ENCODE measurements around the gene PLCB2. TPM values are rescaled to one million over a fixed set of nuclear protein-coding genes. Genes with fewer than 3 reads are reported as not detected.

Gene PLCB2
- total and polyA plus RNA-seq, 2 experiments from 2014 or later: 9.5 to 13.8 TPM

DNA sequence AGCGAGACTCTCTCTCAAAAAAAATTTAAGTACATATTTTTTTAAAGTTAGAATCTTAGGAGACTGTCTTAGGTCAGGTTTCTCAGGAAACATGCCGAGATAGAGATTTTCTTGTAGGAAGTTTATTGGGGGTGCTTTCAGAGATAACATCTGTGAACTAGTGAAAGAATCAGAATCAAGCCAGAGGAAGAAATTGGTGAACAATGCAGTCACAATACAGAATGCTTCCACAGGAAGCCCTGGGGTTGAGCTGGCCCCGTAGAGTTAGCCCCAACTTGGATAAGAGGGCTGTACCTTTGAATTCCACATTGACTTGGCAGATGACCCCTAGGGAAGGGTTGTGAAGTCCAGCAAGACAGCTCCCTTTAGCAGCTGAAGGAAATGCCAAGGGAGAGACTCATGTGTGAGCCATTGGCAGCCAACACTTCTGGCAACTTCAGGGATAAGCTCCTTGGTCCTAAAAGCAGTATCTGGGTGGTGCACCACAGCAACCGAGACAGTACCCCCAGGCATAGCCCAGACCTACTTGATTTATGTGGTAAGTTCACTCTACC, 7.1 kb upstream of the PLCB2 start (continued):
- TF ChIP-seq, protein P1, sequence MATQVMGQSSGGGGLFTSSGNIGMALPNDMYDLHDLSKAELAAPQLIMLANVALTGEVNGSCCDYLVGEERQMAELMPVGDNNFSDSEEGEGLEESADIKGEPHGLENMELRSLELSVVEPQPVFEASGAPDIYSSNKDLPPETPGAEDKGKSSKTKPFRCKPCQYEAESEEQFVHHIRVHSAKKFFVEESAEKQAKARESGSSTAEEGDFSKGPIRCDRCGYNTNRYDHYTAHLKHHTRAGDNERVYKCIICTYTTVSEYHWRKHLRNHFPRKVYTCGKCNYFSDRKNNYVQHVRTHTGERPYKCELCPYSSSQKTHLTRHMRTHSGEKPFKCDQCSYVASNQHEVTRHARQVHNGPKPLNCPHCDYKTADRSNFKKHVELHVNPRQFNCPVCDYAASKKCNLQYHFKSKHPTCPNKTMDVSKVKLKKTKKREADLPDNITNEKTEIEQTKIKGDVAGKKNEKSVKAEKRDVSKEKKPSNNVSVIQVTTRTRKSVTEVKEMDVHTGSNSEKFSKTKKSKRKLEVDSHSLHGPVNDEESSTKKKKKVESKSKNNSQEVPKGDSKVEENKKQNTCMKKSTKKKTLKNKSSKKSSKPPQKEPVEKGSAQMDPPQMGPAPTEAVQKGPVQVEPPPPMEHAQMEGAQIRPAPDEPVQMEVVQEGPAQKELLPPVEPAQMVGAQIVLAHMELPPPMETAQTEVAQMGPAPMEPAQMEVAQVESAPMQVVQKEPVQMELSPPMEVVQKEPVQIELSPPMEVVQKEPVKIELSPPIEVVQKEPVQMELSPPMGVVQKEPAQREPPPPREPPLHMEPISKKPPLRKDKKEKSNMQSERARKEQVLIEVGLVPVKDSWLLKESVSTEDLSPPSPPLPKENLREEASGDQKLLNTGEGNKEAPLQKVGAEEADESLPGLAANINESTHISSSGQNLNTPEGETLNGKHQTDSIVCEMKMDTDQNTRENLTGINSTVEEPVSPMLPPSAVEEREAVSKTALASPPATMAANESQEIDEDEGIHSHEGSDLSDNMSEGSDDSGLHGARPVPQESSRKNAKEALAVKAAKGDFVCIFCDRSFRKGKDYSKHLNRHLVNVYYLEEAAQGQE (IDR thresholded peaks at IDR 0.05; ENCODE audit: unreplicated experiment): no peak
- no peak for TF ChIP-seq NANOG (IDR thresholded peaks at IDR 0.05; ENCODE audit: borderline replicate concordance)
- TF ChIP-seq, protein P2, sequence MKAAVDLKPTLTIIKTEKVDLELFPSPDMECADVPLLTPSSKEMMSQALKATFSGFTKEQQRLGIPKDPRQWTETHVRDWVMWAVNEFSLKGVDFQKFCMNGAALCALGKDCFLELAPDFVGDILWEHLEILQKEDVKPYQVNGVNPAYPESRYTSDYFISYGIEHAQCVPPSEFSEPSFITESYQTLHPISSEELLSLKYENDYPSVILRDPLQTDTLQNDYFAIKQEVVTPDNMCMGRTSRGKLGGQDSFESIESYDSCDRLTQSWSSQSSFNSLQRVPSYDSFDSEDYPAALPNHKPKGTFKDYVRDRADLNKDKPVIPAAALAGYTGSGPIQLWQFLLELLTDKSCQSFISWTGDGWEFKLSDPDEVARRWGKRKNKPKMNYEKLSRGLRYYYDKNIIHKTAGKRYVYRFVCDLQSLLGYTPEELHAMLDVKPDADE (IDR thresholded peaks at IDR 0.05): no peak
- TF ChIP-seq CREB1 (CRISPR knock-in tag; IDR thresholded peaks at IDR 0.05; ENCODE audit: low read depth): no peak
- TF ChIP-seq EZH2phosphoT487 (IDR thresholded peaks at IDR 0.05; ENCODE audit: unreplicated experiment): no peak
- no peak for TF ChIP-seq EZH2 (IDR thresholded peaks at IDR 0.05; ENCODE audit: low read depth, unreplicated experiment)
- TF ChIP-seq STAT1 (IDR thresholded peaks at IDR 0.05; ENCODE audit: unreplicated experiment): no peak
- TF ChIP-seq ZNF331 (CRISPR knock-in tag; IDR thresholded peaks at IDR 0.05; ENCODE audit: low read depth): no peak
- TF ChIP-seq POLR2AphosphoS5 (IDR thresholded peaks at IDR 0.05; ENCODE audit: low read depth): no peak
- TF ChIP-seq ZNF114 (CRISPR knock-in tag; IDR thresholded peaks at IDR 0.05): no peak
- TF ChIP-seq JUNB (IDR thresholded peaks at IDR 0.05; ENCODE audit: unreplicated experiment): no peak

DNA sequence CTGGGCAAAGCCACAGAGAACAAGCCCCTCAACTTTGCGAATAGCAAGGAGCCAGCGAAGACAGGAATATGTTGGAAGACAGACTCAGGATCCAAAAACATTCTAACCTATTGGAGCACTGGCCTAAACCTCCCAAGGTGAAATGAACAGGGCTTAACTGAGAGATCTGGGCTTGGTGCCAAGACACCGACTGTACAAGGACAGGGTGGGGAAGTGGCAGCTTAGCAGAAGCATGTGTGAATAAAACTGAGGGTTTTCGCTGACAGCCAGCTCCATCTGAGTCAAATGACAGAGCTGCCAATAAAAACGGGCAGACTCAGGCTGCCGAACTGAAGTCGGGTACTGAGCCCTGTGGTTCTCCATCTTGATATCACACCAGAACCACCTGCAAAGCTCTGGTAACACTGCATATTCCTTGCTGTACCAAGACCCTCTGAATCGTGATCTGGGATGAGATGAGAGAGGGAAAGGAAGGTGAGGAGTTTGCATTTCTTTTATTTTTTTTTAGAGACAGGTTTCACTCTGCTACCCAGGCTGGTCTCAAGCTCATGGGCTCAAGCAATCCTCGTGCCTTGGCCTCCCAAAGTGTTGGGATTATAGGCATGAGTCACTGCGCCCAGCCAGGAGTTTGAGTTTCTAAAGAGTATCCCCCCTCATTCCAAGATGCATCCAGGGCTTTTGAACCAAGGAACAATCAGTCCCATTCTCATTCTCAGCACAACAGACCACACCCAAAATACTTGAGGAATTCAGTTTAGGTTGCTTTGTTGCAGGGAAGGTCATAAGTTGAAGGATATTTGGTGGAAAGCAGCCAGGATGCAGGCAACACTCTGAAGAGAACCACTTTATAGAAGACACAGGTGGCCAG, 6.0 kb upstream of the PLCB2 start:
- H3K27ac Mint-ChIP-seq: no peak overlapping the region
- Histone ChIP-seq H3K36me3 (ENCODE audit: insufficient read depth) (no peaks in the 10 kb centered on the region), H3K79me2 (replicated peaks; ENCODE audit: insufficient read depth) (no peaks in the 10 kb centered on the region), H2AFZ (peak overlapping the region; percentile 28; the same call in 1 of the 2 replicates), H3K4me1 (ENCODE audit: insufficient read depth) (peaks cover 11% of the 10 kb centered on the region), H3F3A (replicated peaks; ENCODE audit: low read depth) (0 out of 2 replicates have a peak, but pooled peaks cover 5% of the 10 kb centered on the region), H3K4me2 (no peak overlapping the region), H3K27ac (ENCODE audit: low read depth) (no peak overlapping the region), H3K27me3 (ENCODE audit: insufficient read depth) (peaks cover 3% of the 10 kb centered on the region; the same call in 1 of the 2 replicates), H3K4me3 (no peak overlapping the region), H3K9me2 (ENCODE audit: insufficient read depth) (0 out of 2 replicates have a peak, but pooled peaks cover 8% of the 10 kb centered on the region), H4K20me1 (replicated peaks; ENCODE audit: insufficient read depth) (no peaks in the 10 kb centered on the region)
- no peaks in the 10 kb centered on the region for H3K36me3 Mint-ChIP-seq (ENCODE audit: low read depth)
- DNase-seq (ENCODE audit: low spot score) (no peak), ATAC-seq (no peak)
- H3K4me1 Mint-ChIP-seq: peaks cover 13% of the 10 kb centered on the region
- peaks cover 4% of the 10 kb centered on the region for H3K27me3 Mint-ChIP-seq (ENCODE audit: insufficient read depth, low read depth, poor library complexity)
- no peaks in the 10 kb centered on the region for H3K9me3 Mint-ChIP-seq
- H3K4me3 Mint-ChIP-seq: no peak overlapping the region
- TF ChIP-seq, protein P3, sequence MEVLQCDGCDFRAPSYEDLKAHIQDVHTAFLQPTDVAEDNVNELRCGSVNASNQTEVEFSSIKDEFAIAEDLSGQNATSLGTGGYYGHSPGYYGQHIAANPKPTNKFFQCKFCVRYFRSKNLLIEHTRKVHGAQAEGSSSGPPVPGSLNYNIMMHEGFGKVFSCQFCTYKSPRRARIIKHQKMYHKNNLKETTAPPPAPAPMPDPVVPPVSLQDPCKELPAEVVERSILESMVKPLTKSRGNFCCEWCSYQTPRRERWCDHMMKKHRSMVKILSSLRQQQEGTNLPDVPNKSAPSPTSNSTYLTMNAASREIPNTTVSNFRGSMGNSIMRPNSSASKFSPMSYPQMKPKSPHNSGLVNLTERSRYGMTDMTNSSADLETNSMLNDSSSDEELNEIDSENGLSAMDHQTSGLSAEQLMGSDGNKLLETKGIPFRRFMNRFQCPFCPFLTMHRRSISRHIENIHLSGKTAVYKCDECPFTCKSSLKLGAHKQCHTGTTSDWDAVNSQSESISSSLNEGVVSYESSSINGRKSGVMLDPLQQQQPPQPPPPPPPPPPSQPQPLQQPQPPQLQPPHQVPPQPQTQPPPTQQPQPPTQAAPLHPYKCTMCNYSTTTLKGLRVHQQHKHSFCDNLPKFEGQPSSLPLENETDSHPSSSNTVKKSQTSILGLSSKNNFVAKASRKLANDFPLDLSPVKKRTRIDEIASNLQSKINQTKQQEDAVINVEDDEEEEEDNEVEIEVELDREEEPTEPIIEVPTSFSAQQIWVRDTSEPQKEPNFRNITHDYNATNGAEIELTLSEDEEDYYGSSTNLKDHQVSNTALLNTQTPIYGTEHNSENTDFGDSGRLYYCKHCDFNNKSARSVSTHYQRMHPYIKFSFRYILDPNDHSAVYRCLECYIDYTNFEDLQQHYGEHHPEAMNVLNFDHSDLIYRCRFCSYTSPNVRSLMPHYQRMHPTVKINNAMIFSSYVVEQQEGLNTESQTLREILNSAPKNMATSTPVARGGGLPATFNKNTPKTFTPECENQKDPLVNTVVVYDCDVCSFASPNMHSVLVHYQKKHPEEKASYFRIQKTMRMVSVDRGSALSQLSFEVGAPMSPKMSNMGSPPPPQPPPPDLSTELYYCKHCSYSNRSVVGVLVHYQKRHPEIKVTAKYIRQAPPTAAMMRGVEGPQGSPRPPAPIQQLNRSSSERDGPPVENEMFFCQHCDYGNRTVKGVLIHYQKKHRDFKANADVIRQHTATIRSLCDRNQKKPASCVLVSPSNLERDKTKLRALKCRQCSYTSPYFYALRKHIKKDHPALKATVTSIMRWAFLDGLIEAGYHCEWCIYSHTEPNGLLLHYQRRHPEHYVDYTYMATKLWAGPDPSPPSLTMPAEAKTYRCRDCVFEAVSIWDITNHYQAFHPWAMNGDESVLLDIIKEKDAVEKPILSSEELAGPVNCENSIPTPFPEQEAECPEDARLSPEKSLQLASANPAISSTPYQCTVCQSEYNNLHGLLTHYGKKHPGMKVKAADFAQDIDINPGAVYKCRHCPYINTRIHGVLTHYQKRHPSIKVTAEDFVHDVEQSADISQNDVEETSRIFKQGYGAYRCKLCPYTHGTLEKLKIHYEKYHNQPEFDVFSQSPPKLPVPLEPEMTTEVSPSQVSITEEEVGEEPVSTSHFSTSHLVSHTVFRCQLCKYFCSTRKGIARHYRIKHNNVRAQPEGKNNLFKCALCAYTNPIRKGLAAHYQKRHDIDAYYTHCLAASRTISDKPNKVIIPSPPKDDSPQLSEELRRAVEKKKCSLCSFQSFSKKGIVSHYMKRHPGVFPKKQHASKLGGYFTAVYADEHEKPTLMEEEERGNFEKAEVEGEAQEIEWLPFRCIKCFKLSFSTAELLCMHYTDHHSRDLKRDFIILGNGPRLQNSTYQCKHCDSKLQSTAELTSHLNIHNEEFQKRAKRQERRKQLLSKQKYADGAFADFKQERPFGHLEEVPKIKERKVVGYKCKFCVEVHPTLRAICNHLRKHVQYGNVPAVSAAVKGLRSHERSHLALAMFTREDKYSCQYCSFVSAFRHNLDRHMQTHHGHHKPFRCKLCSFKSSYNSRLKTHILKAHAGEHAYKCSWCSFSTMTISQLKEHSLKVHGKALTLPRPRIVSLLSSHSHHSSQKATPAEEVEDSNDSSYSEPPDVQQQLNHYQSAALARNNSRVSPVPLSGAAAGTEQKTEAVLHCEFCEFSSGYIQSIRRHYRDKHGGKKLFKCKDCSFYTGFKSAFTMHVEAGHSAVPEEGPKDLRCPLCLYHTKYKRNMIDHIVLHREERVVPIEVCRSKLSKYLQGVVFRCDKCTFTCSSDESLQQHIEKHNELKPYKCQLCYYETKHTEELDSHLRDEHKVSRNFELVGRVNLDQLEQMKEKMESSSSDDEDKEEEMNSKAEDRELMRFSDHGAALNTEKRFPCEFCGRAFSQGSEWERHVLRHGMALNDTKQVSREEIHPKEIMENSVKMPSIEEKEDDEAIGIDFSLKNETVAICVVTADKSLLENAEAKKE (CRISPR knock-in tag; IDR thresholded peaks at IDR 0.05): no peak
- no peak for TF ChIP-seq ZNF331 (CRISPR knock-in tag; IDR thresholded peaks at IDR 0.05; ENCODE audit: low read depth)
- no peak for TF ChIP-seq EZH2 (IDR thresholded peaks at IDR 0.05; ENCODE audit: low read depth, unreplicated experiment)
- TF ChIP-seq NANOG (IDR thresholded peaks at IDR 0.05; ENCODE audit: borderline replicate concordance): no peak

Data from GM23338 (cell line).